Fibroblast of the aortic adventitia (primary cell): ENCODE results near the gene PLXNB2. TPM values are rescaled to one million over a fixed set of nuclear protein-coding genes. Genes with fewer than 3 reads are reported as not detected.

Source experiments
- DNase-seq: peaks from one replicate; pipeline ENCODE4 v3.0.0-alpha.2; 2010; ENCODE audit warnings: low read depth
- H3K4me3 ChIP-seq: 2 replicates; pipeline ENCODE4 v1.5.1; 2011; ENCODE audit warnings: low read depth, mild to moderate bottlenecking, control low read depth, low read length, moderate library complexity
- total RNA-seq: library from RNA; depleted of rRNA; stranded (reverse); fragments of >200 nt; gene quantifications from 2 replicates; pipeline ENCODE4 v1.2.3, GENCODE V29; 2012; ENCODE audit warnings: low replicate concordance
- TF ChIP-seq, protein P1 (sequence below): IDR thresholded peaks from 2 replicates; pipeline ENCODE4 v1.5.1; 2011; ENCODE audit warnings: mild to moderate bottlenecking, low read length, control low read depth, inconsistent platforms; ENCODE audit not compliant: insufficient read depth

PLXNB2 gene
- total RNA-seq, 1 donor = 130 TPM

DNA sequence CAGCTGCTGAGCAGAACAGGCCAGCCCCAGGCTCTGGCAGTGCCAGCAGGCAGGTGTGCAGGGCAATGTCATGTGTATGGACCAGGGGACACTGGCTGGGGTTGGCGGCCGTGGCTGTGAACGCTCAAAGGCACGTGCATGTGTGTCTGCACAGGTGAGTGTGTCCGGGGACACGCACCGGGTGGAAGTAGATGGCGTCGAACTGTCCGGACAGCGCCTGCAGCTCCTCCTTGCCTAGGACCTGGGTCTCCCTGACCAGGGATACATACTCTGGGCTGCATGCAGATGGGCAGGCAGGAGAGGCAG is 57.2 kb downstream of the PLXNB2 start:
- DNase-seq = no peak
- H3K4me3 ChIP-seq = peak overlapping the region; percentile 84
- TF ChIP-seq, protein P1, sequence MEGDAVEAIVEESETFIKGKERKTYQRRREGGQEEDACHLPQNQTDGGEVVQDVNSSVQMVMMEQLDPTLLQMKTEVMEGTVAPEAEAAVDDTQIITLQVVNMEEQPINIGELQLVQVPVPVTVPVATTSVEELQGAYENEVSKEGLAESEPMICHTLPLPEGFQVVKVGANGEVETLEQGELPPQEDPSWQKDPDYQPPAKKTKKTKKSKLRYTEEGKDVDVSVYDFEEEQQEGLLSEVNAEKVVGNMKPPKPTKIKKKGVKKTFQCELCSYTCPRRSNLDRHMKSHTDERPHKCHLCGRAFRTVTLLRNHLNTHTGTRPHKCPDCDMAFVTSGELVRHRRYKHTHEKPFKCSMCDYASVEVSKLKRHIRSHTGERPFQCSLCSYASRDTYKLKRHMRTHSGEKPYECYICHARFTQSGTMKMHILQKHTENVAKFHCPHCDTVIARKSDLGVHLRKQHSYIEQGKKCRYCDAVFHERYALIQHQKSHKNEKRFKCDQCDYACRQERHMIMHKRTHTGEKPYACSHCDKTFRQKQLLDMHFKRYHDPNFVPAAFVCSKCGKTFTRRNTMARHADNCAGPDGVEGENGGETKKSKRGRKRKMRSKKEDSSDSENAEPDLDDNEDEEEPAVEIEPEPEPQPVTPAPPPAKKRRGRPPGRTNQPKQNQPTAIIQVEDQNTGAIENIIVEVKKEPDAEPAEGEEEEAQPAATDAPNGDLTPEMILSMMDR = no peak

DNA sequence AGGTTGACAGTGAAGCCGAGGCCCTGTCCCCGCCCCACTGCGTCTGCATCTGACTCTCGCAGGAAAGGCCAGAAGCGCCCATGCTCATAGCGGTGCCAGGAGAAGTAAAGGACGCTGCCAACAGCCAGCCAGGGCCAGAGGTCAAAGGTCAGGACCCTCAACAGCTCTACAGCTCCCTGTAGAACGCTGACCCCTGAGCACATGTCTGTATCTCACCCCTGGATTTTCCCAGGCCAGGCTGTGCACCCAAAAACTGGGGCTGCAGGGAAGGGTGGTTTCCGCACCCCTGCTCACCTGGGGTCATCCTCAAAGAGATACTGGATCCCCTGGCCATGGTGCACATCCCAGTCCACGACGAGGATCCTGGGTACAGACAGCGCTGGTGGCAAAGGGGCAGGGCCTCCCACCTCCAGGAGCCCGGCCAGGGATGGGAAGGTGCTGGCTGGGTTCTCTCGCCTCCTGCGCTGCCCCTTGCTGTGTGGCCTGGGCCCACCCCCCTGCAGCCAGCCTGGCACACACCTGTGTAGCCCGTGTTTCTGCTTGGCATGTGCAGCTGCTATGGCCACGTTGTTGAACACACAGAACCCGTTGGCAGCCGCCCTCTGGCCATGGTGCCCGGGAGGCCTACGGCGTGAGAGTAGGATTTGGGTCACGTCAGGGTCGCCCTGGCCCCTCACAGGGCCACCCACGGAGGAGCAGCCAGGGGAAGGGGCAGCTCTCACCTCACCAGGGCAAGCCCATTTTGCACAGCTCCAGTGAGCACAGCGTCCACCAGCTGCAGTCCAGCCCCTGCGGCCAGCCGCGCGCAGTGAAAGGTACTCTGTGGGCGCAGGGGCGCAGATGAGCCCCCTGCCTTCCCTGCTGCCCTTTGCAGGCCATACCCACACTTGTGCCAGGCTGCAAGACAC is 57.9 kb downstream of the PLXNB2 start:
- TF ChIP-seq, protein P1 = no peak
- no peak for DNase-seq
- peak overlapping the region; percentile 84 for H3K4me3 ChIP-seq

DNA sequence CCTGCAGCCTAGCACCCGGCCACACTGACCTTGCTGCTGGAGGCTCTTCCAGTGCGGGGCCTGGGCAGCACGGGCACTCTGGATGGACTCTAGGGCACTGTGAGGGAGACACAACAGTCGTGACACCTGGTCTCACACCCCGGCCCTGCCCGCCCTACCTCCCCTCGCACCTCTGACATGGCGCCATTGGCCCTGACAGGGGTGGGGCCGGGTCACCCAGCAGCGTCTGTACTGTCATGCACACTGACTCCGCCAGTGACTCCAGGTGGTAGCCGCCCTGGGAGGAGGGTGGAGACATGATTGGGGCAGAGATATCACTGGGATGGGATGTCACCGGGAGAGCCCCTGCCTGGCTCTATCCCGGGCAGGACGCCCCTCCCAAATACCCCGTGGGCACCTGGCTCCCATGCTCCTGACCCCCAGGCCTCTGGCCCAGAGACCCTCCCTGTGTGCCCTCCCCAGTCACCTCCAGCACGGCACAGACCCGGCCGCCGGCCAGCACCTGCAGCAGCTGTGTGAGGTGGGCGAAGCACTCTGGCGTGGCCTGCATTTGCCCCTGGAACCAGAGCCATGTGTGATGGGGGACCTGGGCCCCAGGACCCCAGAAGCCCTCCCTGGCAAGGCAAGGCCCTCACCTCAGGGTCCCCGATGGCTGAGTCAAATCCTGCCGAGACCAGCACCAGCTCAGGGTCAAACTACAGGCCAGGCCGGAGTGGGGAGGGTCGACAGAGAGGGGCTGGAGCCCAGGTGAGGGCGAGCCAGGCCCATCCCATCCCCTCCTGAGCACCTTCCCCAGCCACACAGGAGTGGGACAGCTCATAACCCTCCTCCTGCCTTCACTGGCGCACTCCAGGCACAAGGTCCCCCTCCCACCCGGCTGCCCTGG is 59.0 kb downstream of the PLXNB2 start:
- no peak for DNase-seq
- H3K4me3 ChIP-seq = no peak overlapping the region
- TF ChIP-seq, protein P1 = no peak

DNA sequence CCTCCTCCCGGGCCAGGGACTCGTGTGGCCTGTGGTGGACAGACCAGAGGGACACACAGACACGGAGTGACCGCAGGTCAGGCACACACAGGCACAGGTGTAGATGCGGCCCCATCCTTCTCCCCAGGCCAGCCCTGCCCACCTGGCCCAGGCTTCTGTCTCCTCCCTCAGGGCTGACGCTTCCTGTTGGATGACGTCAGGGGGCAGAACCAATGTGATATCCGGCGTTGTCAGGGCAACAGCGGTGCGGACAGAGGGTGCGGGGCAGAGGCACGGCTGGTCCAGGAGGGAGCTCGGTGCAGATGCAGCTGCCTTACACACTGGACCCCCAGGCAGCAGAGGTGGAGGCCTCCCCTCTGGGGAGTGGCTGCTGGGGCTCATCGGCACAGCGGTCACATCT is 59.7 kb downstream of the PLXNB2 start:
- peak; percentile 40 for DNase-seq
- TF ChIP-seq, protein P1 = no peak
- no peak overlapping the region for H3K4me3 ChIP-seq

DNA sequence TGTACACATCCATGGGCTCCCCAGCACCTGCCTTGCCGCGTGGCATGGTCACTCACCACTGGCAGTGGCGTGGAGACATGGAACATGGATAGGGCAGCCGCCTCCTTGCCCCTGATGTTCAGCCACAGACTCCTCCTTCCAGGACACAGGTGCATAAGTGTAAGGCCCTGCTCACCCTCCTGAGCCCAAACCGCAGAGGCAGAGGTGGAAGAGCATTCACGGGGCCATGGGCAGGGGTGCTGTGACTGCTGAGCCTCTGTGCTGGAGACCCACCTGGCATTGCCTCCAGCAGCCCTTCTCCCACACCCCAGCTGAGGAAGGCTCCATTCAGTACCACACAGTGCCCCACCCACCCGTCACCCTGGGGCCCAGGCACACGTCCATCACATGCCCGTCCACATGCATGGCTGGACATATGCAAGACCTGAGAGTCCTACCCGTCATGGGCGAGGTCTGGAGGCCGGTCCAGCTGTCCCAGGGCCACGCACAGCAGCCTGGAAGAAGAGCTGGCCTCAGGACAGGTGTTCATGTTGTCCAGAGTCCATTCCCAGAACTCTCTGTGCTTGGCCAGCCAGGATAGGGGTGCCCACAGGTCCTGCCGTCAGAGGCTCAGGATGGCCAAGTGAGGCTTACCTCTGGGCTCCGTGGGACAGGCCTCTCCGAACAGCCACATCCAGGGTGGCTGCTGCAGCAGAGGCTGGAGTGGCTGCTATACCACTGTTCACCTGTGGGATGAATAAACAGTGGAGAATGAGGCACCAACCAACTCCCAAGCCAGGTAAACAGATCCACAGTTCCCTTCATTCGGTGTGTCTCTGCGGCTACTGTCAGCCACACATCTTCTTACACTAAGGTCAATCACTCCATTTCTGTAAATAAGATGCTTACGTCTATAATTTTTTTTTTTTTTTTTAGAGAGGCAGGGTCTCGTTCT is 60.9 kb downstream of the PLXNB2 start:
- H3K4me3 ChIP-seq = no peak overlapping the region

More for the DNA sequence above, 60.9 kb downstream of the PLXNB2 start:
- DNase-seq = no peak
- TF ChIP-seq, protein P1 = no peak
